Gastrocnemius medialis (tissue), 4 donors: ENCODE results near the gene EEPD1. TPM values are rescaled to one million over a fixed set of nuclear protein-coding genes. Genes with fewer than 3 reads are reported as not detected.

Experiments
- ATAC-seq, 2 donors: fragments of 150-250 bp; one replicate each; pipeline ENCODE4 v1.9.1; 2016
- DNase-seq, 2 donors: peaks; one replicate each; pipeline ENCODE4 v3.0.0-alpha.2; 2019
- H3K27ac ChIP-seq, 4 donors: fragments of 200-600 bp; sonication (generic); 1 replicate in 1 of 4; 2 replicates in 3 of 4; pipeline ENCODE4 v1.5.1; 2016 to 2018; ENCODE audit warnings: mild to moderate bottlenecking in 2 of 4, moderate library complexity in 1 of 4
- H3K27me3 ChIP-seq, 3 donors: fragments of 200-600 bp; sonication (generic) in 2 of 3; 1 replicate in 1 of 3; 2 replicates in 2 of 3; pipeline versions ENCODE4 v1.5.1 to v1.6.0; 2016 to 2019; ENCODE audit warnings: mild to moderate bottlenecking in 1 of 3, moderate library complexity in 1 of 3
- H3K36me3 ChIP-seq, 2 donors: fragments of 200-600 bp; sonication (generic) in 1 of 2; one replicate each; pipeline ENCODE4 v1.5.1; 2017 to 2018
- H3K4me1 ChIP-seq, 2 donors: fragments of 200-600 bp; sonication (generic) in 1 of 2; one replicate each; pipeline ENCODE4 v1.5.1; 2016 to 2017; ENCODE audit warnings: mild to moderate bottlenecking in 2 of 2
- H3K4me3 ChIP-seq, 4 donors: fragments of 200-600 bp; sonication (generic) in 3 of 4; 1 replicate in 1 of 4; 2 replicates in 3 of 4; pipeline ENCODE4 v1.5.1; 2016 to 2019; ENCODE audit warnings: mild to moderate bottlenecking in 2 of 4
- H3K9me3 ChIP-seq, 3 donors: fragments of 200-600 bp; sonication (generic) in 2 of 3; 1 replicate in 1 of 3; 2 replicates in 2 of 3; pipeline ENCODE4 v1.5.1; 2016 to 2019
- POLR2A ChIP-seq, 2 donors: fragments of 450-650 bp; IDR thresholded peaks; one replicate each; pipeline ENCODE4 v1.6.1; 2017; ENCODE audit warnings: antibody characterized with exemption in 2 of 2, mild to moderate bottlenecking in 2 of 2, moderate library complexity in 2 of 2
- in situ Hi-C, 4 donors: fragments of 200-750 bp; cut with MboI; loops; one replicate each; pipeline versions ENCODE4 v1.15.0 to v1.8.0; 2017; ENCODE audit warnings: low sequenced_read_pairs in 4 of 4
- intact Hi-C: fragments of 100-400 bp; cut with DNase I; formaldehyde crosslinking; loops from one replicate; pipeline ENCODE4 v1.15.1; 2023; ENCODE audit warnings: low total_unique reads
- total RNA-seq, 4 donors: library from RNA; depleted of rRNA; stranded (reverse); fragments of >200 nt; gene quantifications; one replicate each; pipeline versions ENCODE4 v1.1.0 to v1.2.3, GENCODE V29; 2016
- TF ChIP-seq, protein P1 (sequence below), 5 experiments: fragments of 450-650 bp in 3 of 5; fragments of 200-600 bp in 2 of 5; sonication (generic) in 2 of 5; IDR thresholded peaks in 4 of 5; conservative IDR thresholded peaks in 1 of 5; 1 replicate in 4 of 5; 2 replicates in 1 of 5; pipeline ENCODE4 v1.5.1; 2016 to 2019; ENCODE audit warnings: antibody characterized with exemption in 5 of 5, mild to moderate bottlenecking in 3 of 5, moderate library complexity in 3 of 5

Gene EEPD1
- total RNA-seq, 4 donors from 2014 or later: 41.0 to 68.5 (median 61.3) TPM

DNA sequence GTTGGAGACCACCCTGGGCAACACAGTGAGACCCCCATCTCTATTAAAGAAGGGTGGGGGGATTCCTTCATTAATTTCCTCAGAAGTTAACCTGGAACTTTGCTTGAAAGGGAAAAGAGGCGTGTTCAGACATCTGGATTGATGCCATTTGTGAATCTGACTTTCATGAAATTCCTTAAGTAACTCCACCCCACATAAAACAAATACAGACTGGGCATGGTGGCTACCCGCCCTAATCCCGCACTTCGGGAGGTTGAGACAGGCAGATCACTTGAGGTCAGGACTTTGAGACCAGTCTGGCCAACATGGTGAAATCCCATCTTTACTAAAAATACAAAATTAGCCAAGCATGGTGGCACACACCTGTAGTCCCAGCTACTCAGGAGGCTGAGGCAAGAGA is 75.0 kb downstream of the EEPD1 start:
- no peak for DNase-seq
- intact Hi-C loops: no loop called here
- Histone ChIP-seq H3K4me1 (peaks cover 59% of the 10 kb centered on the region in 2 donors), H3K27me3 (no peaks in the 10 kb centered on the region), H3K36me3 (no peaks in the 10 kb centered on the region), H3K4me3 (no peak overlapping the region), H3K27ac (peak overlapping the region; percentile 14 to 48 (median 18)), H3K9me3 (no peaks in the 10 kb centered on the region)
- in situ Hi-C loops: no loop called here
- ATAC-seq: no peak
- TF ChIP-seq POLR2A (IDR thresholded peaks at IDR 0.05): no peak
- TF ChIP-seq, protein P1, sequence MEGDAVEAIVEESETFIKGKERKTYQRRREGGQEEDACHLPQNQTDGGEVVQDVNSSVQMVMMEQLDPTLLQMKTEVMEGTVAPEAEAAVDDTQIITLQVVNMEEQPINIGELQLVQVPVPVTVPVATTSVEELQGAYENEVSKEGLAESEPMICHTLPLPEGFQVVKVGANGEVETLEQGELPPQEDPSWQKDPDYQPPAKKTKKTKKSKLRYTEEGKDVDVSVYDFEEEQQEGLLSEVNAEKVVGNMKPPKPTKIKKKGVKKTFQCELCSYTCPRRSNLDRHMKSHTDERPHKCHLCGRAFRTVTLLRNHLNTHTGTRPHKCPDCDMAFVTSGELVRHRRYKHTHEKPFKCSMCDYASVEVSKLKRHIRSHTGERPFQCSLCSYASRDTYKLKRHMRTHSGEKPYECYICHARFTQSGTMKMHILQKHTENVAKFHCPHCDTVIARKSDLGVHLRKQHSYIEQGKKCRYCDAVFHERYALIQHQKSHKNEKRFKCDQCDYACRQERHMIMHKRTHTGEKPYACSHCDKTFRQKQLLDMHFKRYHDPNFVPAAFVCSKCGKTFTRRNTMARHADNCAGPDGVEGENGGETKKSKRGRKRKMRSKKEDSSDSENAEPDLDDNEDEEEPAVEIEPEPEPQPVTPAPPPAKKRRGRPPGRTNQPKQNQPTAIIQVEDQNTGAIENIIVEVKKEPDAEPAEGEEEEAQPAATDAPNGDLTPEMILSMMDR (IDR thresholded peaks at IDR 0.05 in 4 of 5, conservative IDR thresholded peaks at IDR 0.05 in 1 of 5): no peak

GRCh38 chr7:36231406-36231805 is 78.4 kb downstream of the EEPD1 start:
- no peaks in the 10 kb centered on the region for H3K9me3 ChIP-seq
- no peaks in the 10 kb centered on the region for H3K36me3 ChIP-seq
- H3K27me3 ChIP-seq: no peaks in the 10 kb centered on the region
- H3K4me3 ChIP-seq: no peak overlapping the region
- peaks cover 42 to 50% of the 10 kb centered on the region in 2 donors for H3K4me1 ChIP-seq
- TF ChIP-seq, protein P1 (IDR thresholded peaks at IDR 0.05 in 4 of 5, conservative IDR thresholded peaks at IDR 0.05 in 1 of 5): no peak
- no peak for TF ChIP-seq POLR2A (IDR thresholded peaks at IDR 0.05)
- peak overlapping the region; percentile 49 to 64 (median 61) for H3K27ac ChIP-seq
- intact Hi-C loops: no loop called here
- DNase-seq (no peak), ATAC-seq (no peak)
- in situ Hi-C loops: no loop called here

GRCh38 chr7:36232555-36232954 is 79.5 kb downstream of the EEPD1 start:
- H3K4me1 ChIP-seq: peaks cover 31 to 39% of the 10 kb centered on the region in 2 donors
- peak overlapping the region; percentile 49 to 64 (median 61) for H3K27ac ChIP-seq
- DNase-seq (no peak), ATAC-seq (no peak)
- H3K9me3 ChIP-seq: no peaks in the 10 kb centered on the region
- no peaks in the 10 kb centered on the region for H3K27me3 ChIP-seq
- no peaks in the 10 kb centered on the region for H3K36me3 ChIP-seq
- no peak overlapping the region for H3K4me3 ChIP-seq
- intact Hi-C loops: no loop called here
- in situ Hi-C loops: no loop called here
- no peak for TF ChIP-seq POLR2A (IDR thresholded peaks at IDR 0.05)
- TF ChIP-seq, protein P1 (IDR thresholded peaks at IDR 0.05 in 4 of 5, conservative IDR thresholded peaks at IDR 0.05 in 1 of 5): no peak

DNA sequence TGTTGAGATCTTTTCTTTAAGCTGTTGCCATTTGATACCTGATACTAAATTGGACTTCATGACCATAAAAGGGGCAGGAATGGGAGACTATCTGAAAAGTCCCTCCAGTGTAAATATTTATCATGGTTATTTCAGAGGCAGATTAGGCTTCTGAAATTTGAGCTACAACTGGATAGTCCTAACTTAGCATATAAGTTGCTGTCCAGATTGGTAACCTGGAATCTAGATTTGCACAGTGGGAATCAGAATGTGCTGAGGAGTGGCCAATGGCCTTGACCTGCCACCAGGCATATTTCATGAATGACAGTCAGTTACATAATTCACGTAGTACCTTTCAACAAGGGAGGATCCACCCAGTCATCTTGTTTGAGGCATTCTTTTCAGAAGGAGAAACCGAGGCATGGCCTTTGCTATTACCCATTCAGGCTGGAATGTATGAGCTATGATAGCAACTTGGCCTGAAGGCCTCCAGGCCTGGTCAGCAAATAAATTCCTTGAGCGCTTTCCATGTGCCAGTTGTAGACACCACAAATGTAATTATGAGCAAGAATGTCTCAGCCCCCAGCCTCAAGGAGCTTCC is 80.0 kb downstream of the EEPD1 start:
- peaks cover 30 to 37% of the 10 kb centered on the region in 2 donors for H3K4me1 ChIP-seq
- H3K36me3 ChIP-seq: no peaks in the 10 kb centered on the region
- H3K27me3 ChIP-seq: no peaks in the 10 kb centered on the region
- no peaks in the 10 kb centered on the region for H3K9me3 ChIP-seq
- intact Hi-C loops: no loop called here
- DNase-seq (no peak), ATAC-seq (peak in 1 of 2 donors; percentile 13)
- in situ Hi-C loops: no loop called here
- H3K27ac ChIP-seq: peak overlapping the region; percentile 49 to 64 (median 61)
- no peak for TF ChIP-seq POLR2A (IDR thresholded peaks at IDR 0.05)
- TF ChIP-seq, protein P1 (IDR thresholded peaks at IDR 0.05 in 4 of 5, conservative IDR thresholded peaks at IDR 0.05 in 1 of 5): no peak
- H3K4me3 ChIP-seq: no peak overlapping the region

DNA sequence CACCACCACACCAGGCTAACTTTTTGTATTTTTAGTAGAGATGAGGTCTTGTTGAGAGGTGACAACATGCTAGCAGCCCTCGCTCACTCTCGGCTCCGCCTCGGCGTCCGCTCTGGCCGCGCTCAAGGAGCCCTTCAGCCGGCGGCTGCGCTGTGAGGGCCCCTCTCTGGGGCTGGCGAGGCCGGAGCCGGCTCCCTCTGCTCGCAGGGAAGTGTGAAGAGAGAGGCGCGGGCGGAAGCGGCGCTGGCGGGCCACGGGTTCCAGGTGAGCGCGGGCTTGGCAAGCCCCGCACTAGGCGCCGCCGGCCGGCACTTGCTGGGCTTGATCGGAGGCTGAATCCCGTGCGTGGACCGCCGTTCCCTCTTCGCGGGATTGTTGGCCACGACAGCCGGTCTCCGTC is 83.0 kb downstream of the EEPD1 start:
- H3K4me1 ChIP-seq: peaks cover 31 to 36% of the 10 kb centered on the region in 2 donors
- H3K4me3 ChIP-seq: no peak overlapping the region
- no peak overlapping the region for H3K27ac ChIP-seq
- no peaks in the 10 kb centered on the region for H3K36me3 ChIP-seq
- intact Hi-C loops (no loop called here), in situ Hi-C loops (no loop called here)
- ATAC-seq (no peak), DNase-seq (no peak)
- no peaks in the 10 kb centered on the region for H3K27me3 ChIP-seq
- H3K9me3 ChIP-seq: no peaks in the 10 kb centered on the region
- no peak for TF ChIP-seq POLR2A (IDR thresholded peaks at IDR 0.05)
- TF ChIP-seq, protein P1 (IDR thresholded peaks at IDR 0.05 in 4 of 5, conservative IDR thresholded peaks at IDR 0.05 in 1 of 5): no peak
